ENCODE data around the gene ARPIN.
"Not testable (repeated sequence)": the region's sequence is repeated elsewhere in the genome, so short reads cannot be mapped to it uniquely, and the experiment has no call there.

Gene ARPIN

GRCh38 chr15:89912674-89913396, at the start of gene ARPIN:
Gene ARPIN, minus strand, starts transcription at chr15:89912952. Its CDS starts 117 bp downstream, at chr15:89912835.
- no peak for DNase-seq (ENCODE audit: low read depth)
- peak within 1 kb of the TSS; percentile 68 for H3K4me3 ChIP-seq (ENCODE audit: low read depth, low read length)

- DNase-seq (ENCODE audit: low read depth): no peak
- H3K4me3 ChIP-seq (ENCODE audit: low read depth, low read length): no peak overlapping the region
These were observed 45.5 kb upstream of the ARPIN start for GRCh38 chr15:89958107-89958805.

- not testable (repeated sequence) for H3K4me3 ChIP-seq (ENCODE audit: low read depth, low read length); DNase-seq (ENCODE audit: low read depth)
These were observed 42.8 kb upstream of the ARPIN start for GRCh38 chr15:89955449-89955998.

- DNase-seq (ENCODE audit: low read depth): no peak
- no peak overlapping the region for H3K4me3 ChIP-seq (ENCODE audit: low read depth, low read length)
These were observed 41.8 kb upstream of the ARPIN start for GRCh38 chr15:89954541-89954940.

GRCh38 chr15:89948796-89949195, 36.0 kb upstream of the ARPIN start:
- H3K4me3 ChIP-seq (ENCODE audit: low read depth, low read length): no peak overlapping the region
- DNase-seq (ENCODE audit: low read depth): no peak

- H3K4me3 ChIP-seq (ENCODE audit: low read depth, low read length): no peak overlapping the region
- no peak for DNase-seq (ENCODE audit: low read depth)
These were observed 34.6 kb upstream of the ARPIN start for GRCh38 chr15:89947385-89947784.

GRCh38 chr15:89946681-89947299, 34.0 kb upstream of the ARPIN start:
- no peak for DNase-seq (ENCODE audit: low read depth)

GRCh38 chr15:89943721-89944120, 31.0 kb upstream of the ARPIN start:
- not testable (repeated sequence) for H3K4me3 ChIP-seq (ENCODE audit: low read depth, low read length); DNase-seq (ENCODE audit: low read depth)

More at GRCh38 chr15:89946681-89947299, 34.0 kb upstream of the ARPIN start:
- no peak overlapping the region for H3K4me3 ChIP-seq (ENCODE audit: low read depth, low read length)

- no peak for DNase-seq (ENCODE audit: low read depth)
- H3K4me3 ChIP-seq (ENCODE audit: low read depth, low read length): no peak overlapping the region
These were observed 27.2 kb upstream of the ARPIN start for GRCh38 chr15:89939910-89940309.

- not testable (repeated sequence) for H3K4me3 ChIP-seq (ENCODE audit: low read depth, low read length); DNase-seq (ENCODE audit: low read depth)
These were observed 26.6 kb upstream of the ARPIN start for GRCh38 chr15:89939377-89939776.

- DNase-seq (ENCODE audit: low read depth): no peak
- H3K4me3 ChIP-seq (ENCODE audit: low read depth, low read length): no peak overlapping the region
These were observed 24.9 kb upstream of the ARPIN start for GRCh38 chr15:89937365-89938350.

- no peak overlapping the region for H3K4me3 ChIP-seq (ENCODE audit: low read depth, low read length)
- no peak for DNase-seq (ENCODE audit: low read depth)
These were observed 24.1 kb upstream of the ARPIN start for GRCh38 chr15:89936786-89937265.

- H3K4me3 ChIP-seq (ENCODE audit: low read depth, low read length): no peak overlapping the region
- DNase-seq (ENCODE audit: low read depth): no peak
These were observed 23.5 kb upstream of the ARPIN start for GRCh38 chr15:89936051-89936785.

GRCh38 chr15:89932880-89933279, 20.1 kb upstream of the ARPIN start:
- no peak overlapping the region for H3K4me3 ChIP-seq (ENCODE audit: low read depth, low read length)
- no peak for DNase-seq (ENCODE audit: low read depth)

GRCh38 chr15:89928421-89928820, 15.7 kb upstream of the ARPIN start:
- no peak overlapping the region for H3K4me3 ChIP-seq (ENCODE audit: low read depth, low read length)
- DNase-seq (ENCODE audit: low read depth): no peak

- H3K4me3 ChIP-seq (ENCODE audit: low read depth, low read length): no peak overlapping the region
- no peak for DNase-seq (ENCODE audit: low read depth)
These were observed 13.4 kb upstream of the ARPIN start for GRCh38 chr15:89926158-89926557.

GRCh38 chr15:89917442-89918101, 4.8 kb upstream of the ARPIN start:
- no peak overlapping the region for H3K4me3 ChIP-seq (ENCODE audit: low read depth, low read length)
- DNase-seq (ENCODE audit: low read depth): no peak

GRCh38 chr15:89916660-89917059, 3.9 kb upstream of the ARPIN start:
- no peak for DNase-seq (ENCODE audit: low read depth)
- H3K4me3 ChIP-seq (ENCODE audit: low read depth, low read length): no peak overlapping the region
